Right renal cortex interstitium (tissue), 3 donors: ENCODE measurements around the gene CLSTN1. TPM values are rescaled to one million over a fixed set of nuclear protein-coding genes. Genes with fewer than 3 reads are reported as not detected.

Experiments used
- DNase-seq, 3 donors: peaks; one replicate each; pipeline ENCODE4 v3.0.0-alpha.2; 2013; ENCODE audit warnings: low read depth in 3 of 3, low spot score in 2 of 3
- polyA plus RNA-seq, 3 donors: library from polyadenylated mRNA; unstranded; fragments of 120-200 nt; gene quantifications; one replicate each; pipeline ENCODE4 v1.2.1, GENCODE V29; 2013; ENCODE audit not compliant: insufficient read length in 3 of 3

CLSTN1 gene
- polyA plus RNA-seq, 3 donors, result 127 to 142 (median 137) TPM

DNA sequence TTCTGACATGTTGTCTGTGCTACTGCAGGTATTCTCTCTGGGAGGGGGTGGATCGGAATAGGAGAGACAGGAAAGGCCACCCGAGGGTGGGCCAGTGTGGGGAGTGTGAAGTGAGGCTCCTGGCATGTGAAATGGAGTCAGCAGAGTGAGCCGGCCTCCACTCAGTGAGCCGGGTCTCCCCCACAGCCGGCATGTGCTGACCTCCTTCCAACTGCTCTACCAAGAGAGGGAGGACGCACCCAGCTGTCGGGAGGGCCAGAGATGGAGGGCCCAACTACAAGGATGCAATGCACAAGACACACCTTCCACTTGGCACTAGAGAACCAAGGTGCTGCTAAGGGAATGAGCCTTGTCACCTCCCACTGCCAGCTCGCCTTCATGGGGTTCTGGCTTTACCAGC lies 28.2 kb upstream of the CLSTN1 start:
- DNase-seq, result no peak

DNA sequence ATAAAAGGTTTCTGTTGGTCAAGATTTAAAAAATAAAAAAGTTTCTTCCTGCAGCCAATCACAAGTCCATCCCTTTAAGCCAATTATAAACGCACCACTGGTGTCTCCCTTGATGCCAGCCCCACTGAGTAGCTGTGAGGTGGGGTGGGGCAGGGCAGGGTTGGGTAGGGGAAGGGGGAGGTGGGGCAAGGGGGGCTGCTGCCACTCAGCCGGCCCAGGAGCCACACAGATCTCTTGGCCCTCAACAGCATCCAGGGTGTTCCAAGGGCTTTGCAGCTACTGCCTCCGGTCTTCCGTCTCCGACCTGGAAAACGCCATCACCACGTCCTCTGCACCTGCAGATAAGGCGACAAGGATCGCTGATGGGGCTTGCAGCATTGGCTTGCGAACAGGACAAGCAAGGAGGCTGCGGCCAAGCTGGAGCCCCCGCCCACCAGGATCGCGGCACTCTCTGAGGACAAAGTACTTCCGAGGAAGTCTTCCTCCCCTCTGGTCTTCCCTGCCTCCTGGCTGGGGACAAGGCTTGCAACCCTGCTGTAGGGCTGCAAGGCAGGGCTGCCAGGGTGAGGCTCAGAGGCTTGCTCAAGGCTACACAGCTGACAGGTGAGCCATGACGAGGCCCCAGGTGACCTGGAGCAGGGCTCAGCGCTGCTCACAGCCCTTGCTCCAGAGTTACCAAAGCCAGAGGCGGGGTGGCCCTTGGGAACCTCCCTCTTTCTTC lies 26.8 kb upstream of the CLSTN1 start:
- DNase-seq, result no peak

DNA sequence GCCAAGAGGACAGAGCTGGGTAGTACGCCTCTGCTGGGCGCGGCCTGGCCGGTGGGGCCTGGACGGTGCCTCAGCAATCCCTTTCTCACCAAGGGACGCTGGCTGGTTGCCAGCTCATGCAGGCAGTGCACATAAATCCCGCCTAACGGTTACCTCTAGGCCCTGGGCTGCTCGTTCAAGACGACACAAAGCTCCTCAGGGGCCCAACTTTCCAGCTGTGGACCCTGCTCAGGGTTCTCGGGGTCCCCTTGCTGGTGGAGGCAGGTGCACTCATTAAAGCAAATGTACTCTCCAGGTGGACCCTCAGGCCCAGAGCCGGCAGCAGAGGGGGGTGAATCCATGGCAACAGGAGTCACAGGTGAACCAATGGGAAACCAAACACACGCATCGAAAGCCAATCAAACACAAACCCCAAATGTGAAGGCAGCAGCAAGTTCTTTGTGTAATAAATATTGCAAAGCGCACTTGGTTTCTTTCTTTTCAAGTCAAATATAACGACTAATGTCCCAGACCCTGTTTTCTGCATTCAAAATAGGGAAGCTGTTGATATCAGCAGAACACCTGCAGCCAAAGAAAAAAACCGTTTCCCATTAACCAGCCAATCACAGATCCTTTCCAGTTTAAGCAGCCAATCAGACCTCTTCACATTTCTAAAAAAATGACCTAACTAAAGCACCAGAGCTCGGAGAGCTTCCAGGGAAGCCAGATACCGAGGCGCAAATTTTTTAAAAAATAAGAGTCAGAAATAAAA lies 26.1 kb upstream of the CLSTN1 start:
- no peak for DNase-seq

DNA sequence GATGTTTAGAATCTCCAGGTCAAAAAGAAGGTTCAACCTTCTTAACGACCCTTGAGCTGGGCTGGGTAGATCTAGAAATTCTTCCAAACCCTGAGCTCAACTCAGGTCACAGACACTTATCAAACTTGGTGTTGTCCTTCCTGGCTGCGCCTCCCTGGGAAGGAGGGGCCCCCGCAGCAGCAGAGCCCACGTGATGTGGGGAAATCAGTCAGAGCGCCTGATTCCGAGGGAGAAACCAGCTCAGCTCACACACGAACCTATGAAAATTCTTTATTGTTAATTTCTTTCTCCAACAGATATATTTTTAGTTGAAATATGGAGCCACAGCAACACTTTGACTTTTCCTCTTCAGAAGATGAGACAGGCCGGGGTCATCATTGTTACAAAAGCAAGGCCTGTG lies 24.3 kb upstream of the CLSTN1 start:
- no peak for DNase-seq

DNA sequence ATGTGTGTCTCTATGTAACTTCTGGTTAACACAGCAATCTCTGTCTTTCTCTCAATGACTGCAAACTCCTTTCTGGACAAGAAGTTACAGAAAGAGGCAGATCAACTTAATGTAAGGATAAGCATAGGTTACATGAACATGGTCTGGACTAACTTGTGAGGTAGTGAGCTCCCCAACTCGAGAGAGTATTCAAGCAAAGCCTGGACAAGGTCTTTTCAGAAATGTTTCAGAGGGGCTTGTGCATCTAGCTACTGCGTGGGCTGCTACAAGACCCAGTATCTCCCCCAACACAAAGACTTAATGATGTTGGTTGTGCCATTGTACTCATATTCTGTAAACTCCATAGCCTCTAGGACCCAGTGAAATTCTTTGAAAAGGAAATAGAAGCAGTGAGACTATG lies 23.5 kb upstream of the CLSTN1 start:
- no peak for DNase-seq

DNA sequence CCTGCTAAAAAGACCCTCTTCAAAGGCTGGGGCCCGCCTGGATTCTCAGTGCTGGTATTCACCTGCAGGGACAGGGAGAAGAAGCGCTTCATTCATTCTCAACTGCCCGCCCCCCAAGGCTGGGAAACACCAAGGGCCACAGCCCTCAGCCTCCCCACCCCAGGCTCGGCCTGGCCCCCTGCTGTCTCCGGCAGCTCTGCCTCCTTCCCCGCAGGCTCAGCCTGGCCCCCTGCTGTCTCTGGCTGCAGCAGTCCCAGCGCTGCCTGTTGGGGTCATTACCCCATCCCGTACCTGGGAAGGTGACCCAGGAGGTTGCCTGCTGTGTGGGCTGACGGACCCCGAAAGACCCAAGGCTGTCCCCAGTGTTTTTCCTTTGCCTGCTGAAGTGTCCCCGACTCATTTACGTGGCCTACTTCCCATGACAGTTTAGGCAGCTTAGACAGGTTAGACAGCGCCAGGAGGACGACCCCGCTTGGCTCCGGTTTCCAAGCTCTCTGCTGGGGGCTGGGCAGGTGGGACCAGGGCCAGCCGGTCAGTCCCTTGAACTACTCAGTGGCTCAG lies 22.9 kb upstream of the CLSTN1 start:
- no peak for DNase-seq

DNA sequence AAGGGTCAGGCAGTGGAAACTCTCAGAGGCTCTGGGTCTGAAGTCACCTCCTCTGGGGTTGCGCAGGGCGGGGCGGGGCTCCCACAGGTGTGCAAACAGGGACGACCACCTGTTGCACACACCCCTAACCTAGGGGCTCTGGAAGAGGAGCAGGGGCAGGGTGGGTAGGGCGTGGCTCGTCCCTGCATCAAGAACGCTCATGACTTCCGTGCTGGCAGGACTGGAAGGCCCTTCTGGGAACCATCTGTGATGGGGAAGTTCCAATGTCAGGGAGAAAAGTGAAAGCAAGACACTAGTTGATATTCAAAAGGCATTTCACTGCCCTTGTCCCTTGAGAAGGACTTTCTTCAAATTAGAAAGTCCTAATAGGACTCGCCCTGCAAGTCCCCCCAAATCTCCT lies 22.1 kb upstream of the CLSTN1 start:
- no peak for DNase-seq

DNA sequence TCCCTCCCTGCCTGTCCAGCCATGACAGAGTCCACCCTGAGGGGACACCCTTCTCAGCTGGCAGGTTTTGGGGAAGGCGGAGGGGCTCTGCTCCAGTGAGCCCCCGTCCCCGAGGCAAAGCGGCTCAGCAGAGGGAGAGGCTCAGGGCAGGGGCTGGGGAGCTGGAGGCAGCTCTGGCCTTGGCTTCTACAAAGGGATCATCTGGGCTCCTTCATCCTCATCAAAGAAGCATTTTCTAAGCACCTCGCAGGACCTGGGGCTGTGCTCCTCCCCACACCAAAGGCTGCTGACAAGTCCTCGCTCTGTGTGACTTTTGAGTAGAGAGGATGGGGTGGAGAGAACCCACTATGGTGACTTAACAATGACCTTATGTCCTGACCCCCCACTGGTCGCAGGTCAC lies 21.0 kb upstream of the CLSTN1 start:
- DNase-seq, result no peak

DNA sequence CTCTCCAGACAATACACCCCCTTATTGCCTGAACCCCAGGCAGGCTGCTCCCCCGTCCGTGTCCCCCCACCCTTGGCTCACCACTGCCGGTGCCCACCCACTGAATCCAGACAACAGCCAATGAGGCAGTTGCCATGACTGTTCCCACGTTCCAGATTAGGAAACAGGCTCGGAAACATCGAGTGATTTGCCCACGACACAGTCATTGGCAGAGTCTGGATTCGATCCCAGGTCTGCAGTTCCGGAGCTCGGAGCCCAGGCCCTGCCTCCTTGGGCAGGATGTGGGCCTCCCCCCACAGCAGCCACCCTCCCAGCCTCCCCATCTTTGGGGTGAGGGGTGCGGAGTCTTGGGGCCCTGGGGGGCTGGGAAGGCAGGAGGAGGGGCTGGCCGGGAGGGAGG lies 20.3 kb upstream of the CLSTN1 start:
- DNase-seq, result no peak

DNA sequence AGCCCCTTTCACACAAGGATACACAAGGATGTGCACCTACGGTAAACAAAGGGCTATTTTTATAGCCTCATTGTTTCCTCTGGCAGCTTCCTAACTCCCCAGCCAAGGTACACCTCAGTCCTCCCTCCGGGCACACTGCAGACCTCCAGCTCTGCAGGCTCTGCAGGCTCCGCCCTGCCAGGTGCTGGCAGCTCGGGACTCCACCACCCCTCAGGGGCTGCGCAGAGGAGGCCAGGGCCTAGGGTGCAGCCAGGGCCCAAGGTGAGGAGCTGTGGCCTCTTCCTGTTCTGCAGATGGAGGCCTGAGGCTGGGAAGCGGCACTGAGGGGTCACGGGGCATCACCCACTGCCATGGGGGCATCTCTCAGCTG lies 19.8 kb upstream of the CLSTN1 start:
- no peak for DNase-seq

DNA sequence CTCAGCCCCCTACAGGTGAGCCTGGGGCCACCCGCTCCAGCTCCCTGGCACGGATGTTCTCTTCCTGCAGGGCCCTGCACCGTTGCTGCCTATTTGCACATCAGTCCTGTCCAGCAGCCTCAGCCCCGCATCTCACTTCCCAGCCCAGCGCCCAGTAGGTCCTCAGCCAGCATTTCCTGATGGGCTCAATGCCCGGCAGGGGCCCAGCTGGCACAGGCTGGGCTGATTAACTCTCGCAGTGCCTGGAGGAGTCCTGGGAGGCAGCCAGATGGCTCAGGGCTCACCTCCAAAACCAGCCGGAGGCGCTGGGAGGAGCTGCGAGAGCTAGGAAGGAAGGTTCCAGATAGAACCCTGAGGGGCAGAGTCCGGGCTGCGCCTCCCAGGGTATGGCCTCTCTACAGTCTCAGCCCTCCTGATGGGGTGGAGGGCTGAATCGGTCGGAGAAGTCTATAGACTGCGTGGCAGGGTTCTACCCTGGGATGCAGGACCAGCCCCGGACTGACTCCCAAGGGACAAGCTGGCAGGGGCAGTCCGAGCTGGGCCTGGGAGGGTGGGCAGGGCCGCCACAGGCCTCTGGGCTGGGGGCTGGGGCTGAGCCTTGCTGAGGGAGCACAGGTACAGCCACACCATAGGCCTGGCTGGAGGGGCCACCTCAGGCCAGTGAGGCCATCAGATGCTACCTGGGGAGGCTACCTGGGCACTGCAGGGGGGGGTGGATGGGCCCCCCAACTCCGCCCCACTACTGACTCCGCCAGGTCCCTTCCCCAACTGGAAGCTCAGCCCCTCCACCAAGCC lies 19.2 kb upstream of the CLSTN1 start:
- no peak for DNase-seq

DNA sequence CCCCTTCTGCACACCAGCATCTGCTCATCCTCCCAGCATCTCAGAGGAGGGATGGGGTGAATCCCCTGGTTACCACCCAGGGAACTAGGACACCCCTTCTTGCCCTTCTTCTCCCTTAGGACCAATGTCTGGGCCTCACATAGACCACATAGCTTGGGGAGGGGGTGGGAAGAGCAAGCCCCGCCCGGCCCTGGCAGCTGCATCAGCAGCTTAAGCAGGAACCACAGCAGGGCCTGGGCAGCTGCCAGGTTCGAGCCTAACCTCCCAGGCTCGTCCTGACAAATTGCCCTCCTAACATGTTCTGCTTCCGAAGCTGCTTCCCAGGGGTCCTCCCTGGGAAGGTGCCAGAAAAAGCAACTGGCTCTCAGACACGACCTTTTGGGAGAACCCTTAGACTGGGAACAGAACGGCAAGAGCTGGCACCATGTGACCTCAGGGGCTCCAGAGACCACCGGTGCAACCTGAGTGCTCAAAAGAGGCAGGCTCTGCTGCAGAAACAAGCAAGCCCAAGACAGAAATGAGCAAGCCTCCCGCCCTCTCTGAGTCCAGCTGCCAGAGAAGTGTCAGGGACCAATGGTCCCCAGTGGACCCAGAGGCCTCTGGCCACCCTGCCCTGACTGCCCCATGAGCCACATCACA lies 18.4 kb upstream of the CLSTN1 start:
- no peak for DNase-seq

DNA sequence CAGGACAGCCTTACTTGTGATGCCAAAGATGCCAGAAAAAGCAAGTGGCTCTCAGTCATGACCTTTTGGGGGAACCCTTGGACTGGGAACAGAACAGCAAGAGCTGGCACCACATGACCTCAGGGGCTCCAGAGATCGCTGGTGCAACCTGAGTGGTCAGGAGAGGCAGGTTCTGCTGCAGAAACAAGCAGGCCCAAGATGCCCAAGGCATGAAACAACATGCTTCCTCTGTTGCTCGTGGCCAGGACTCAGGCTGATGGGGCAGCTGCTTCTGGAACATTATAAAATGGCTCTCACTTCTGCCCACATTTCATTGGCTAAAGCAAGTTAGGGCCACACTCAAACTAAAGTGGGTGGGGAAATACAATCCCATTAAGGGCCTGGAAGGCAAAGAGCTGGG lies 17.7 kb upstream of the CLSTN1 start:
- no peak for DNase-seq

DNA sequence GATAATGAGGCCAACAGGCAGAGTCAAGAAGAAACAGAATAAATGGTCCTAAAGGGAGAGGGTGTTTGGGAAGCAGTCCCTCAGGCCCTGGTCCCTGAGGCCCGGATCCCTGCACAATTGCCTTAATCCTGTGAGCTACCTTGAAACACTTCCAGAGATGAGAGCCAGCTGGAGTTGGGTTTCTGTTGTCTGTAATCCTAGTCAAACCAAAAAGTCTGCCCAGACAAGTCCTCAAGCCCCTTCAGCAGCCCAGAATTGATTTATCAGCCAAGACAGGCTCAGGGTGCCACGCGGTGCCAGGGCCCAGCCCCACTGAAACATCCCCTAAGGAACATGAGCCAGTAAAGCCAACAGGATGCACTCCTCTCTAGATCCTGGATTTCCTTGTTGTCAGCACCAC lies 16.4 kb upstream of the CLSTN1 start:
- no peak for DNase-seq

DNA sequence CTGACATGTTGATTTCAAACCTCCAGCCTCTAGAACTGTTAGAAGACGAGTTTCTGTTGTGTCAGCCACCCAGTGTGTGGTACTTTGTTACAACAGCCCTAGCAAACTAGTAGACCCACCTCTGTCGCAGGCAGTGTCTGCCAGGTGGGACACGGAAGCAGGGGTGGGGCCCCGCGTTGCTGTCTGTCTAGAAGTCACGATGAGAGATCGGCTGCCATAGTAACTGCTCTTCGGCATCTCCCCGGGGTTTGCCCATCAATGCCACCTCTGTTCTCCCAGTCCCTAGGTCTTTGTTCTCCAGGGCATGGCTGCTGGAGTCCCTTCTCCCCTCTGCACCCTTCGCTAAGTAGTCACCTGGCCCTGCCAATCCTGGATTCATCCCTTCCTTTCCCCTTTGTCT lies 15.2 kb upstream of the CLSTN1 start:
- no peak for DNase-seq

DNA sequence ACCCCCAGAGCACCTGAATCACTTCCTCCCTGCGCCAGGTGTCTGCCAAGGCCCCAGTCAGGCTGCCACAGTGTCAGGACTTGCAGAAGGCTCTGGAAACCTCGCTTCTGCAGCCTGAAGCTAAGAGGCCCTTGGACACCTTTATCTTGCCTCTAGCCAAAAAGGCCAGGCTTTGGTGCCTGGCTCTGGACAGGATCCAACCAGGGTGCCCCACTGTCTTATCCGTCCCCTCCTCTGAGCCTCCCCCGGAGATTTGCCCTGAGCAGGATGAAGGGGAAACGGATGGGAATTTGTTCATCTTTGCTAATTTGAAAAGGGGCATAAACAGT lies 12.8 kb upstream of the CLSTN1 start:
- DNase-seq, result no peak

DNA sequence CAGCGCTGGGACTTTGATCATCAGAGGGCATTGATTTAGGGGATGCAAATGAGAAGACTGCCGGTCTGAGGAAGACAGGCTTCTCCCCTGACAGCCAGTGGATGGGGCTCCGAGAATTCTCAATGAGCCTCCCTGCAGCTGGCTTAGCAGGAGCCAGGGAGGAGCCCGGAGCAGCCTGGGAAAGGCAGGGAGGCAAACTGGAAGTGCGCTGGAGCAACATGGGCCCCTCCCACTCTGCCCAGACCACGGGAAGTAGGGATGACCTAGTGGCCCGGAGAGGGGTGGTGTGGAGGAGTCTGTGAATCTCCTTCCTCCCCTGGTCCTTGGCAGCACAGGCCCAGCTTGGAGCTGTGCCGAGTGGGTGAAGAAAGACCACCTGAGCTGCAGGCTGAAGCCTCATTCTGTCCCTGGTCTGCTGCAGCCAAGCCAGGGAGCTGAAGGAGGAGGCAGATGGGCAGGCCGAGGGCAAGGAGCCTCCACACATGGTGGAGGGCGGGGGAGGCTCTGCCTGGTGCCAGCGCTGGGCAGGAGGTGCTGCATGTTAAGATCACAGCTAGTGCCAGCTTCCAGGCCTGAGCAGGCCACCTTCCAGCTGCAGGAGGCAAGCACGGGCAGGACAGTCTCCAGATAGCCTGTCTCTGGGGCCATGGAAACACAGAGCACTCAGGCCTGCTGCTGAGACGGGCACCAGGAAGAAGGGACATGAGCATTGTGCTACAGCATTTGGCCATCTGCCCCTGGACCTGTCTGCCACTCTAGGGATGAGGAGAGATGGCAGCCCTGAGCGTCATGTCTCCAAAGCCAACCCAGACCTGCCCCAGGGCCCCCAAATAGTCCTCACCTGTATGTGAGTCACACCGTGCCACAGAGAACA lies 12.2 kb upstream of the CLSTN1 start:
- DNase-seq, result peak in 2 of 3 donors; percentile 55 to 56

DNA sequence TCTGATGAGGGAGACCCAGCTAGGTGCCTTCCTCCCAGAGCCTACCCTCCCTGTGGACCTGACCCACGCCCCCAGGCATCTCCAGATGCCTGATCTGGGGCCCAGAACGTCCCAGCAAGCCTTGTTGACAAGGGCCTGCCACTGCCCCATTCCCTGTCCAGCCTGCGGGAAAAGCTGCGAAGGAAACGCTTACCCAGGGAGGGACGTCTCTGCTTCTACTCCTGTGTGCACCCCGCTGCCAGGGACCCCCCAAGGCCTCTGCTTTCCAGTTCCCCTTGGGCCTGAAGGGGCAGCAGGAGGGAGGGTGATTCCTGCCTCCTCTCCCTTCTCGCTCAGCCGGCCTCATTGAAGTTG lies 11.6 kb upstream of the CLSTN1 start:
- no peak for DNase-seq

DNA sequence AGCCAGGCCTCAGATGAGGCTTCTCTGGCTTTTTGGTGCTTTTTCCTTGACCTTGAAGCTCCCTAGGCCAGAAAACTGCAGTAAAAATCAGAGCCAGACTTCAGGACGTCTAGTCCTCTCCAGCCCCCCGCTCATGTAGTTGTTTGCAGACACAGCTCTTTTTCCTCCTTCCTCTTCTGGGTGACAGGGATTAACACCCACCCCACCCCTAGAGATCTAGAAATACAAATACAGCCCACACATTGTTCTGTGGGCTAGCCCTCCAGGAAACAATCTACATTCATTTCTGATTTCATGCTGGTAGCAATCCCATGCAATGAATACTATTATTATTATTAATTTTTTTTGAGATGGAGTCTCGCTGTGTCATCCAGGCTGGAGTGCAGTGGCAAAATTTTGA lies 9.9 kb upstream of the CLSTN1 start:
- DNase-seq, result no peak

DNA sequence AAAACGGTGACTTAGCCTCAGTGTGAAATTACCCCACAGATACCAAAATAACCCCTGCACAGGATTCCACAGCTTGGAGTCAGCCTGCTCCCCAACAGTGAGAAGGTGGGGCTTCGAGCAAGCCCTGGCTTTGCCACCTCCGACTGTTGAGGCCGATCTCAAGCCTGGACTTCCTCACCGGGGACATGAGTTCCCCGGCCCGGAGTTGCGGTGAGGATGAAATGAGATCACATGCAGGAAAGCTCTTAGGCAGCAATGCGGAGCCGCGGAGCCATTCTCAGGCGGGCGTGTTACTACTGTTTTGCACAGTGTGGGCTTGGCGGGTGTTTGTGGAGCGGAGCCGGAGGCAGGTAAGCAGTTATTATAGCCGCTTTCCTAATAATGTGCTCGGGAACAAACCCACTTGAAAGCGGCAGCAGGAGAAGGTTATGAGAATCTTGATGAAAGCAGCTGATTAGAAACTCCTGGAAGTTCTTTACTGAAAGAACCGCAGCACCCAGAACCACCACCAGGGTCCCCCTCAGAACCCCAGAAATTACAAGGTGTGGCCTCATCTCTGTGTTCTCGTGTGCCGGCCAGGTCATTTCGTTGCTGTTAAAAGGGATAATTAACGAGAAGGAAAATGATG lies 3.9 kb upstream of the CLSTN1 start:
- DNase-seq, result no peak
